ENCODE data around the gene ZWILCH. TPM values are rescaled to one million over a fixed set of nuclear protein-coding genes. Genes with fewer than 3 reads are reported as not detected.

The ZWILCH gene
- total and polyA plus RNA-seq, 8 donors = 8.6 to 32.2 (median 25.0) TPM

DNA sequence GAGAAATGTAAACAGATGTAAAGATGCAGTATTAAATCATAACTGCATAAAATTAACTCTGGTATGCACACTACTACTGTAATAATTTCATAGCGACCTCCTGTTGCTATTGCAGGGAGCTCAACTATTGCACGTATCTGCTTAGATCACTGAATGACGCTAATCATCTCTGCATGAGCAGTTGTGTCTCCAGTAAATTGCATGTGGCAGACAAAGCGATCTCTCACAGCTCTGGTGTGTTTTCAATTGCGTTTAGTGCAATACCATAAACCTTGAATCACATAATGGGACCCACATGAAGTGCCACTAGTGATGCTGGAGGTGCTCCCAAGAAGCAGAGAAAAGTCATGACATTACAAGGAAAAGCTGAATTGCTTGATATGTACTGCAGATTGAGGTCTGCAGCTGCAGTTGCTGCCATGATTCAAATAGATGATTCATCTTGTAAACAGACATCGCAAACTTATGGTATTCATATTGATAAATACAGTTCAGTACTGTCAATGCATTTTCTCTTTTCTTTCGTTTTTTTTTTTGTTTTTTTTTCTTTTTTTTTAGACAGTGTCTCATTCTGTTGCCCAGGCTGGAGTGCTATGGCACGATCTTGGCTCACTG is 90.9 kb downstream of the ZWILCH start:
- ATAC-seq (no peak), DNase-seq (no peak)
- Histone ChIP-seq H3K9me3 (no peaks in the 10 kb centered on the region), H3K27ac (no peak overlapping the region), H3K4me1 (no peaks in the 10 kb centered on the region), H3K27me3 (no peaks in the 10 kb centered on the region), H3K36me3 (no peaks in the 10 kb centered on the region), H3K4me3 (no peak overlapping the region)
- intact Hi-C loops (cut with DNase I) = no loop called here
- TF ChIP-seq, protein P1, sequence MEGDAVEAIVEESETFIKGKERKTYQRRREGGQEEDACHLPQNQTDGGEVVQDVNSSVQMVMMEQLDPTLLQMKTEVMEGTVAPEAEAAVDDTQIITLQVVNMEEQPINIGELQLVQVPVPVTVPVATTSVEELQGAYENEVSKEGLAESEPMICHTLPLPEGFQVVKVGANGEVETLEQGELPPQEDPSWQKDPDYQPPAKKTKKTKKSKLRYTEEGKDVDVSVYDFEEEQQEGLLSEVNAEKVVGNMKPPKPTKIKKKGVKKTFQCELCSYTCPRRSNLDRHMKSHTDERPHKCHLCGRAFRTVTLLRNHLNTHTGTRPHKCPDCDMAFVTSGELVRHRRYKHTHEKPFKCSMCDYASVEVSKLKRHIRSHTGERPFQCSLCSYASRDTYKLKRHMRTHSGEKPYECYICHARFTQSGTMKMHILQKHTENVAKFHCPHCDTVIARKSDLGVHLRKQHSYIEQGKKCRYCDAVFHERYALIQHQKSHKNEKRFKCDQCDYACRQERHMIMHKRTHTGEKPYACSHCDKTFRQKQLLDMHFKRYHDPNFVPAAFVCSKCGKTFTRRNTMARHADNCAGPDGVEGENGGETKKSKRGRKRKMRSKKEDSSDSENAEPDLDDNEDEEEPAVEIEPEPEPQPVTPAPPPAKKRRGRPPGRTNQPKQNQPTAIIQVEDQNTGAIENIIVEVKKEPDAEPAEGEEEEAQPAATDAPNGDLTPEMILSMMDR (IDR thresholded peaks at IDR 0.05) = no peak

DNA sequence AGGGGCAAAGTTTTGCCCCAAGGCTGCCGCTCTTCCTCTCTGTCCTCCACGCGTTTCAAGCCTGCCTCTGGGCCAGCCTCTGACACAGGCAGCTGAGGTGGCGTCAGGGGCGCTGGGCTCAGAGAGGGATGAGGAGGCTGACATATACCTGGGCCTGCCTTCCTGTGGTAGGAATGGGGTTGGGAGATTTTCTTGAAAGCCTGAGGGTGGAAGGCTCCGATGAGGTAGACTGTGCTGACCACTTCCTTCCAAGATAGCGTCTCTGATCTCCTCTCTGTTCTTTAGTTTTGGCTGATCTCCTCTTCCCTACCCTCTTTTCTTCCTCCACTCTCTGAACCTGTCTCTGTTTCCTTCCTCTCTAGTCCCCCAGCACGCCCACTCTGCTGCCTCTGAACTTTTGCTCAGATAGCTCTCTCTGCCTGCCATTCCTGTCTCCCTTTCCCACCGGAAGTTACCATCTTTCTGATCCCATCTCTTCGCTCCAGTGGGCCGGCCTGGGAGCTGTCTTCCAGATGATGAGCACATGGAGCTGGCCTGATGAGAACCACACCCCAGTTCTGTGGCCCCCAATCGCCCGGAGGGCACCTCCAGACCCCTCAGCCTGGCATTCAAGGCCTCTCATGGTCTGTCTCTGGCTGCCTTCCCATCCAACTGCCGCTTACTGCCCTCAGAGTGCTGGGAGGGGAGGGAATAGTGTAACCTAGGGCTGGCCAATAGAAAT is 93.1 kb downstream of the ZWILCH start:
- no peaks in the 10 kb centered on the region for H3K4me1 ChIP-seq
- intact Hi-C loops (cut with DNase I) = no loop called here
- H3K27ac ChIP-seq = no peak overlapping the region
- no peaks in the 10 kb centered on the region for H3K9me3 ChIP-seq
- DNase-seq (no peak), ATAC-seq (no peak)
- no peaks in the 10 kb centered on the region for H3K36me3 ChIP-seq
- H3K27me3 ChIP-seq = no peaks in the 10 kb centered on the region
- TF ChIP-seq, protein P1 (IDR thresholded peaks at IDR 0.05) = no peak
- H3K4me3 ChIP-seq = no peak overlapping the region

Small RNA genes lying within 50 kb of the gene (microRNA-seq; reads per million reads assigned to microRNA genes)
- 0 to 0.41 reads per million in 2 donors for gene MIR4512

Other genes with a start within 250 kb of the ZWILCH start
- gene DIS3L, start 211.8 kb upstream of the ZWILCH start, total RNA-seq = 10 to 100 TPM; 23.8 to 26.9 TPM
- gene DIS3L, start 211.8 kb upstream of the ZWILCH start, polyA plus RNA-seq (ENCODE audit: insufficient read length in 6 of 6) = 10 to 100 TPM; 44.8 to 55.9 (median 49.6) TPM
- 10 to 100 TPM in 1 of 2 donors, 1 to 10 TPM in 1; 7.1 to 11.1 TPM for gene TIPIN, start 148.6 kb upstream of the ZWILCH start, total RNA-seq
- gene TIPIN, start 148.6 kb upstream of the ZWILCH start, polyA plus RNA-seq (ENCODE audit: insufficient read length in 6 of 6) = 10 to 100 TPM; 16.7 to 23.1 (median 18.3) TPM
- gene MAP2K1, start 118.4 kb upstream of the ZWILCH start, total RNA-seq = 10 to 100 TPM; 59.3 to 60.4 TPM
- 10 to 100 TPM; 46.3 to 55.7 (median 50.6) TPM for gene MAP2K1, start 118.4 kb upstream of the ZWILCH start, polyA plus RNA-seq (ENCODE audit: insufficient read length in 6 of 6)
- 10 to 100 TPM; 17.9 to 19.4 TPM for gene SNAPC5, start 7.6 kb upstream of the ZWILCH start, total RNA-seq
- 10 to 100 TPM; 23.7 to 33.7 (median 27.7) TPM for gene SNAPC5, start 7.6 kb upstream of the ZWILCH start, polyA plus RNA-seq (ENCODE audit: insufficient read length in 6 of 6)
- gene RPL4, start 471 bp upstream of the ZWILCH start, total RNA-seq = 1,000 to 10,000 TPM; 1,719 to 1,750 TPM
- gene RPL4, start 471 bp upstream of the ZWILCH start, polyA plus RNA-seq (ENCODE audit: insufficient read length in 6 of 6) = 1,000 to 10,000 TPM; 3,845 to 4,606 (median 4,331) TPM
- gene LCTL, start 60.7 kb downstream of the ZWILCH start, total RNA-seq = under 1 TPM in 1 of 2 donors, not detected in 1; 0.26 TPM
- under 1 TPM; 0.34 to 0.56 (median 0.46) TPM for gene LCTL, start 60.7 kb downstream of the ZWILCH start, polyA plus RNA-seq (ENCODE audit: insufficient read length in 6 of 6)
- gene SMAD6, start 196.9 kb downstream of the ZWILCH start, total RNA-seq = 100 to 1,000 TPM in 1 of 2 donors, 10 to 100 TPM in 1; 84.9 to 110 TPM
- 10 to 100 TPM; 25.0 to 41.3 (median 27.7) TPM for gene SMAD6, start 196.9 kb downstream of the ZWILCH start, polyA plus RNA-seq (ENCODE audit: insufficient read length in 6 of 6)